Stimulated activated CD8-positive, alpha-beta memory T cell treated with anti-CD3 and anti-CD28 coated beads, Interleukin-4, amount 100 ng/mL, for 4 hours (primary cell): ENCODE measurements around the gene CST9.
"Not testable (repeated sequence)": the region's sequence is repeated elsewhere in the genome, so short reads cannot be mapped to it uniquely, and the experiment has no call there.

Experiments used
- DNase-seq, 2 donors: peaks; one replicate each; pipeline ENCODE4 v3.0.0-alpha.2; 2020; ENCODE audit warnings: low read depth in 2 of 2, low spot score in 1 of 2

CST9 gene

DNA sequence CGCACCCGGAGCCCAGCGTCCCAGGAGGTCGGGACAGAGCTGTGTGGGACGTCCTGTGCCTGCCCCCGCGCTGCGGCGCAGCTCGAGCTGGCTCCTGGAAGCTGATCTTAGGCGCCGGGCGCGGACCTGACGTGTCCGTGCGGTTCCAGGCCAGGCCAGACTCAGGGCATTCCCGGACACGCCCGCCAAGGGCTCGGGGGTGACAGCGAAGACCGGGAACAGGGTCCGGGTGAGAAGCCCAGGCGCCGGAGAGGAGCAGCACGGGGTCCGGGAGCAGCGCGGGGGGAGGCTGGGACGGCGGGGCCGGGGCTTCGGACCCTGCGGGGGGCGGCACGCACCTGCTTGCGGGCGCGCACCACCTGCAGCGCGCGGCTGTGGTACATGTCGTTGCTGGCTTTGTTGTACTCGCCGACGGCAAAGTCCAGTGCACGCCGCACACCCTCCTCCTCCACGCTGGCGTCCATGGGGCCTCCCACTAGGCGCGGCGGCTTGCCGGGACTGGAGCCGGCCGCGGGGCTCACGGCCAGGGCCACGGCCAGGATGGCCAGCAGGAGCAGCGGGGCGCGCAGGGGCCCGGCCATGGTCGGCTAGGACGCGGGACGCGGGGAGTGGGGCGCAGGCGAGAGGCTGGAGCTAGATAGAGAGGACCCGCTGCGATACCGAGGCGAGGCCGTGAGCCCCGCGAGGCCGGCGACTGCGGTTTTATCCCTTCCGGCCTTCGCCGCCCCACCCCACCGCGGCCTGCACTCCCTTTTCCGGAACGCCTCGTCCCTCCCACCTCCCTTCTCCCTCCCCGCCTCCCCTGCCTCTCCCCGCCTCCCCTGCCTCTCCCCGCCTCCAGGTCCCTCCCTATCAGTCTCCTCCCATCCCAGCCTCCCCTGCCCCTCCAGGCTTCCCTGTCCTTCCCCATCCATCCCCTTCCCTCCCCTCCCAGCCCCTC is 31.8 kb upstream of the CST9 start, which contains the start of gene CST3:
TSS of gene CST3 (minus strand) at position 674 of the 940 bp plus-strand sequence. CDS start at position 581, 93 bp downstream.
- DNase-seq, result no peak

DNA sequence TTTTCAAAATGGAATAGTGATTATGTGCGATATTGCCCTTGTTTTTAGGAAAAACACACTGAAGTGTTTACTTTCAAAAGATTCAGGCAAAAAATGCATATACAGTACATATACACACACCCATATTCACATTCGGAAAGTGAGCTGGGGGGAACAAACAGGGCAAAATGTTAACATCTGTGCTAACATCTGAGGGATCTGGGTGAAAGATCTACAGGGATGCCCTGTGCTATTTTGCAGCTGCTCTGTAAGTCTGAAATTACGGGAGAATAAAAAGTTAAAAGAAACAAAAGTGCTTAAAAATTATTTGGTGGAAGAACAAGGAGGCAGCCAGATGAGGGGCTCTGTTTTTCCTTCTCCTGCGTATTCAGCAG is 31.2 kb upstream of the CST9 start:
- no peak for DNase-seq

DNA sequence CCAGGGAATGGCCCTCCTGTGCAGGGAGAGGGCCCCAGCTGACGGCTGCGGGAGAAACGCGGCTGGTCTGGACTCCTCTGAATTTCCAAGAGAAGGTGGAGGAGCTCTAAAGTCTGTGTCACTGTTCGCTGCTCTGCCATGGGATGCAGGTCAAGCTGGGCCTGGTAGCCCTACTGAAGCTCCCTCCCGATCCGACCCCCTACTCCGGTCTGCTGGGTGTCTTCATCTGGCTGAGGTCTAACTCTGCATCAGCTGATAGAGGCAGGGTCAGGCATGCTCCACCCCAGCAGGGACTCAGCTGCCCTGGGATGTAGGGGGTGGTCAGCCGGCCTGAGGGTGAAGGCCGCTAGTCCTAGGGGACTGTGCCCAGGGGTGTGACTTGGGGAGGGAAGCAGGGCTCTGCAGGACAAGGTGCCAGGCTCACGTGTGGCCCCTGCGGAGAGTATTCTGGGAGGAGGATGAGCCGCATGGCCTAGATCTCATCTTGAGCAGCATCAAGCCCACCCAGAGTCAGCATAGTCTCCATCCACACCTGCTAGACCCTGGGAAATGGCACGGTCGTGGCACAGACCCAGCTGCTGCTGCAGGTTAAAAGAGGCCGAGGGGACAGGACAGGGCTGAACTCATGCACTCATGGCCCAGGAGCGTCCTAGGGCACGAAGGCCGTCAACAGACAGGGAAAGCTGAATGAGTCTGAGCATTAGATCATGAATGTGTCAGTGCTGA is 30.6 kb upstream of the CST9 start:
- DNase-seq, result no peak

DNA sequence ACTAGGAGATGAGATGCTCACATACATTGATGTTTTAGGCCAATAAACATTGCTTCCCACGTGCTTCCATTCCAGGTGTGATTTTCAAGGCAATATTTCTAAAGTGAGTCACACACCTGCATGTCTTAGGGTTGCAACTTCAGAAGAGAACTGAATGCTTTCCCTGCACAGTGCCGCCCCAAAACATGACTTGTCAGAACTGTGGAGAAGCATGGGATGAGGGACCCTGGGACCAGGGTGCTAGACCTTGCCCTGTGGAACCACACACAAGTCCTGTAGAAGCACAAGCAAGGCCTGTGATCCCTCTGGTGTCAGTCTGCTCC is 30.0 kb upstream of the CST9 start:
- DNase-seq, result not testable (repeated sequence)

DNA sequence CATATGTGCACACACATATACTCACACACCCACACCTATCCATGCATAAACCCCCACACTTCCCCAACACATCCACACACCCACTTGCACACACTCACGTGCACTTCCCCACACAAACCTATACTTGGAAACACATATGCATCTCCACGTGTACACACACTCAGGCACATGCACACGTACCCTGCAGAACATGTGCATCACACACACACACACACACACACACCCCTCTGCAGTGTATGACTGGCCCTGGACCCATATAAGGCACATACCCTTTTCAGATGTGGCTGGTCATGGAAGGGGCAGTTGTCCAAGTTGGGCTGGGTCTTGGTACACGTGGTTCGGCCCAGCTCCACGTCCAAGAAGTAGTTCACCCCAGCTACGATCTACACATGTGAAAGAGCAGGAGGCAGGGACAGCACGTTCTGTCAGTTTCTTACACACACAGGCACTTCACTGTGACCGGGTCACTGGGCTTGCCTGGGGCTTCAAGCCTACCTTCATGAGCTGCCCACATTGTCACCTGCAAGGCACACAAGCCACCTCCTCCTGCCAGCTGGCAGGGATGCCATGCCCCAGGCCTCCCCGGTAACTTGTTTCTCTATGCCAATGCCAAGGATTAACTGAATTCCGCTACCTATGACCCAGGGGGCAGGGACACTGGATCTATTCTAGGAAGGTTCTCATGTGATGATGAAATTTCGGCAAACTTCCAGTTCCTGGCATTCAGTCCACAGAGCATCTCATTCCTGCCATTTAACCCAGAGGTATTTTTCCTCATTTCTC is 29.5 kb upstream of the CST9 start:
- DNase-seq, result no peak

DNA sequence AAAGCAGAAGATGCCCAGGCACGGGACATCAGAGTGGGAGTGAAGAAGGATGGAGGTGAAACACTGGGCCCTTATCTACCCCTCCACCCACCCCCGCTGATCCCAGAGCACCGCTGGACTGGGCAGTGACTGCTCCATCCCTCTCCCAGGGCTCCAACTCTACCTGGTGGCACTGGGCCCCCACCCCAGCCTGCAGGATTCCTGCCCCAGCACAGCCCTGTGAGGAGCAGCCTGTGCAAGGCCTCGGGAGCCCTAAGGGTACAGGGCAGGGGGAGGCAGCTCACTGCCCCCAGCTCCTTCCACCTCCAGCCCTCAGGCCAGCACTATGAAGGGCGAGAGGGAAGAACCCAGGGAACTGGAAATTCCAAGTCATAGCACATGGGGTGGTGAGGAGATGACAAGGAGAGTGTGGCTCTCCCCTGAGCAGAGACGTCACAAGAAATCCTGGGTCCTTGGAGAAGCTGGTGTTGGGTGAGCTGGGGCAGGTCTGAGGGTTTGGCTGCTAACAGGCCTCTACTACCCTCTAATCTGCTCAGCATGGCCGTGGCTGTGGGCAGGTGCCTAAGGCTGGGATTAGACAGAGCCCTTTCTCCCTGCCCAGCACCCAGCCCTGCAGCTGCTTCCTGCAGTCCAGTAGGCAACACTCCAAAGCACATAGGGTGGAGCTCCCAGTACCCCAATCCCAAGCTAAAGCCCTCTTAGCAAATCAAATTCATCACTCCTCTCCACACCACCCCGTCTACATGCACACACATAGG is 28.5 kb upstream of the CST9 start:
- DNase-seq, result no peak

DNA sequence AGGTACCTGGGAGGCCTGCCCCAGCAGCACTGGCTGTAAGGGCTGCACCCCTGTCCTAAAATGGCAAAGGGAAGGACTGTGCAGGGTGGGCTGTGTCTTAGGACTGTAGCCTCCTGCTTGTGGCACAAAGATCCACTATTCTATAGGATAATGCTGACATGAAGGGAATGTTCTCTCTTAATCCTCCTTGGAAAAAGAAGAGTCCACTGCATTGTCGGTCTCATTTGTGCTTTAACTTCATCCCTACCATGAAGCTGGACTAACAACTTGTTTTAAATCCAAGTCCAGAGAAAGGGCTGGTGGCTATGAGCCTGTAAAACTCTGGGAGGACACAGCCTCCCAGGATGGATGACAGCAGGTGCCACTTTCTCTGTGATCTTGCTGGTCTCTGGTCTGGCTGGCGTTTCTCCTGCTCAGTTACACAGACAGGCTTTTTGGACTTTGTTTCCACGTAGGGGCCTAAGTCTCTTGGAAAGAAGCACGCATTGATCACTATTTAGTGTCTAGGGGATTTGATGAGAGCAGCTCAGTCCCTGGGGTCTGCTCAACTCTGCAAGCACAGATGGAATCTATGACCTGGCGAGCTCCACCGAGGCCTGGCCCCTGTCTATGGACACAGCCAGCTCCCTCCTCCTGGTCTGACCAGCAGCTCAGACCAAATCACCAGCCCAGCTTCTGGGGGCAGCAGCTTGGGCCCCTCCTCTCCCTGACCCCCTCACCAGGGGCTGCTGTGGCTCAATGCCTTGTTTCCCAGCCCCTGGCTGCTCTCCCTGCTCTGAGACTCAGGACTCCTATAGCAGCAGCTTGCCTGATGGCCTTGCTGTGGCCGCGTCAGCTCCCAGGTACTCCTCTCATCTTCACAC is 27.2 kb upstream of the CST9 start:
- no peak for DNase-seq

DNA sequence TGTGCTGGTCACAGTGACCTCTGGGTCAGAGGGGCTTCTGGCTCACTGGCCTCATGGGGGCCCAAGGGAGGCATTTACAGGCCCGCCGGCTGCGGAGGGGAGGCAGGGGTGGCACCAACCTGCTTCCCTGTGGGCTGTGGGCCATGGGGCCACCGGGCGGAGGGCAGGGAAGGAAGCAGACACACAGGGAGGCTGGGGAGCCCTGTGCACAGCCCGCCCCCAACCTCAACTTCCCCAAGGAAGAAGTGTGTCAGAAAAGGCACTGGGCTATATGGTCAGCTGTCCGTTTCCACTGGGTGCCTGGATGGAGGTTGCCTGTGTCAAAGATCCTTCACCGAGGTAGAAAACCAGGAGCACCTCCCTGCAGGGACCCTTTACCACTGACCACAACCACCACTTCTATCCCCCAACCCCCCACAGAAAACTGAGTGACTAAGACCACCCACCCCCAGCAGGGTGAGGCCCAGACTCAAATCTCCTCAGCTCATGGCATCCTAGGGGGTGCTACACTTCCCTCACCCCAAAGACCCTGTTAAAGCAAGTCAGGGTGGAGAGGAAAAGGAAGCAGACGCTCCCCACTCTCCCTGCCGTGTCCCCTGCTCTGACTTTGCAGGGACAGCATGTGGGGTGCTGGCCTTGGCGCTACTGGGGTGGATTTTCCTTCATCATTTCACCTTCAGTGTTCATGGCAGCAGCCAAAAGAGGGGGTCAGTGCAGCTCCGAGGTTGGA is 26.4 kb upstream of the CST9 start:
- DNase-seq, result no peak

DNA sequence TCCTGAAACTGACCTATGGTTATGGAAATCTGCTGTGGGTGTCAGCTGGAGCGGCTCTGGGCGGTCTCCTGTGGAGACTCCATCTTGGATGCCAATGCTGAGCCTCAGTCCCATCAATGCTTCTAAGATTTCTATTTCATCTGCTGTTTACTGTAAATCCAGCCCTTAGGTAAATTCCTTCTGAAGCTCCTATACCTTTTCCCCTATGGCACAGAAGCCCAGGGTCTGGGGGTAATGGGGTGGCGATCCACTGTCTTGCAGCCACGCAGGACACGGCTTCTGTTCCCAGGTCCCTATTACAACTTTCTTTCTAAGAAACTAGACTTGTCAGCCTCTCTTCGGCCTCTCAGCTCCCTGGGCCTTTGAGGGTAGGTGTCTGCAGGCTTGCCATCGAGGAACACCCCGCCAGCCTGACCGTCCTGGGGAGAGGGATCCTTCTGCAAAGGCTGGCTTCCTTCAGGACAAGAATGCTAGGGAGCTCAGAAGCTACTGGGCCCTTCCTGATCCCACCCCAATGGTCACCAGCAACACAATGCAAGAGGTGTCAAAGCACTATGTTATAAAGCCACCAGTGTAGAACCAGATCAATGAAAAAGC is 25.6 kb upstream of the CST9 start:
- no peak for DNase-seq

DNA sequence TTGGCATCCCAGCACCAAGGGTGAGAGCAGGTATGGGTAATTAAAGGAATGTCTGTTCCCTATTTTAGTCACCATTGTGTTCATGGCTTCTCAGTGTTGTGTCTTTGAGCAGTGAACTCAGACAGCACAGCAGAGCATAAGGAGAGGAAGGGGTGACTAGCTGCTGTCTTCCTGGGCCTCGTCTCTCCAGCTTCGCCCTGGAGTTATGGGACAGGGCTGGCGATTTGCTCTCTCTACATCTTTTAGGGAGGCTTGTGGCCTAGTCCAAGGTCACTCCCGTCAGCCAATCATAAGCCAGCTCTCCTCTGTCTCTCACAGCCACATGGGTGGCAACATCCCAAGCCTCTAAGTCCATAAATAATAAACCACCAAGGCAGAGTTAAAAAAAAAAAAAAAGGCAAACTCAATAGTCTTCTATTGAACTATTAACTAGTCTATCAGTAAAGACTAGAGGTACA is 24.7 kb upstream of the CST9 start:
- DNase-seq, result no peak

DNA sequence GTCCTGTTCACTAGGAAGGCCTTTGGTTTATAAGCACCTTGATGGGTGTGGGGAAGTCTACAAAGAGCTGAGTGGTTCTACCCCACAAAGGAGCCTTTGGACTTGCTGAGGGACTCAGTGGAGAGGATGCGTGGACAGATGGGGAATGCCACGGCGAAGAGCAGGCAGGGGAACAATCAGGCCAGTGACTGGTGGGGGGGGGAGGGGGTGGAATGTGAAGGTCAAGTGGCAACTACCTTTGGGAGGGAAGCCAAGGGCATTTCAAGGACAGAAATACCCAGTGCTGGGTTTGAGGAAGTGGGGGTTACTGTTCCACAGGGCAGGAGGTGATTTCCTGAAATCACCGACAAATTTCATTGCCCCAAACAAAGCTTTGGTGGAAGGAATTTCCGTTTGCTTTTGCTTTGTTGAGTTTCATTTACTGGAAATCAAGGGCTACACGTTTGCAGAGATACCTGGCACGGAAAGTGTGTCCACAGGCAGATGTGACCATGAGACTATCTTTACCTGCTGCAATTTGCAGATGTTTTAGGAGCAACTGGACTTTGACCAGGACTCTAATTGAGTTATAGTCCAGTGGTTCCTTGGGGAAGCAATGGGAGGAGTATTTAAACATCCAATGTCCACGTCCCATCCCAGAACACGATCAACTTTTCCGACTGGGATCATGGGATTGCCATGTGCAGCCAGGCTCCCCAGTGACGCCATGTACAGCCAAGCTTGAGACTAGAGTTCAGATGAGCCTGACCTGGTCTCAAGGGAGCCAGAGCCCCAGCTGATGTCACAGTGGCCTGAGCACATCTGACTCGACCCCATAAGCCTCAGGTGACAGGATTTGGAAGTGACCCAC is 24.1 kb upstream of the CST9 start:
- no peak for DNase-seq

DNA sequence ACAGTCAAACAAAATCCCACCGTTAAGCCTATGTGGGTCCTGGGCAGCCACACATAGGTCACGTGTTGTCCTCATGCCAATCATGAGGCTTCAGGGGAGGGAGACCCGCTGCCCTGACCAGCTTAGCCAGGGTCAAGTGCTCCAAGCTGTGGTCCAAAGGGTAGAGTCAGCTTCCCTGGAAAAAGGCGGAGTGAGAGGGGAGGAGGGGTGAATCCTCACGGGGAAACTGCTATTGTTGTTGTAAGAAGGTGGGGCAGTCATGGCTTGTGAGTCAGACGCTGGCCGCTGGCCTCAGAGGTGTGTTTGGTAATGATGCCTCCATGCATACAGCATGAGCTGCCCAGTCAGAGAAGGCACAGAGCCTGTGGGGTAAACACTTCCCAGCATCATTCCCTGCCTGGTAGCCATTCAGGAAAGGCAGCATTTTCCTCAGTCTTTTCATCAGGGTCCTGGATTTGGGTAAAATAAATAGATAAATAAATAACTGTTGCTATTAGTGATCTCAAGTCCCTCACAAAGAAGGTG is 23.4 kb upstream of the CST9 start:
- no peak for DNase-seq

DNA sequence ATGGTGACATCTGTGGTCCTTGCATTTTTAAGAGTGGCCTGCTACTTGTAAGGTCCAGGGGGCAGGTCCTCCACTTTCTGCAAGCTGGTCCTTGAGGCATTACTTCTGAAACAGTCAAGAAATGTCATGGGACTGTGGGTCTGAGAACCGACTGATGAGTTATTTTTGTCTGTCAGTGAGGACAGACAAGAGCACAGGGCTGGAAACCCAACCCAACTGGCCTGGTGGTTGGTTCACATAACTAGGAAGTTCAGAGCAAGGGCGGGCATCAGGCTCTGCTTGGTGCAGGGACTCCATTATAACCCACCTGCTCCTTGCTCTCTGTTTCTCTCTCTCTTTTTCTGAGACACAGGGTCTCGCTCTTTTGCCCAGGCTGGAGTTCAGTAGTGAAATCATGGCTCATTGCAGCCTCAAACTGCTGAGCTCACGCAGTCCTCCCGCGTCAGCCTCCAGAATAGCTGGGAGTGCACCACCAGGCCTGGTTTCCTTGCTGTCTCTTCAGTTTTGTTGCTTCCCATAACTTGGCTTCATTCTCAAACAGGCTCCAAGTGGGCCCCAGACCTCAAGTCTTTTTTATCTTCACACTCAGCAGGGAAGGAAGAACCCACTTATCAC is 22.8 kb upstream of the CST9 start:
- no peak for DNase-seq

DNA sequence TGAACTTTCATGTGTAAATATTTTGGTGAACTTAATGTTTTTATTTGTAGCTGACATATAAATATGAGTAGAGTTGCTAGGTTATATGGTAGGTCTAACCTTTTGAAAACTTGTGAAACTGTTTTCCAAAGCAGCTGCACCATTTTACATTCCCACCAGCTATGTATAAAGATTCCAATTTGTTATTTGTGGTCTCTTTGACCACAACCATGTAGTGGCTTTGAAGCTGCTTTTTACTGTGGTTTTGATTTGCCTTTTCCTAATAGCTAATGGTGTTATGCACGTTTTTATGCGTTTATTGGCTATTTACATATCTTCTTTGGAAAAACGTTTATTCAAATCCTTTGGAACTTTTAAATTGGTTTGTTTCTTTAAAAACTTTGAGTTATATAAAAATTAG is 21.8 kb upstream of the CST9 start:
- no peak for DNase-seq

DNA sequence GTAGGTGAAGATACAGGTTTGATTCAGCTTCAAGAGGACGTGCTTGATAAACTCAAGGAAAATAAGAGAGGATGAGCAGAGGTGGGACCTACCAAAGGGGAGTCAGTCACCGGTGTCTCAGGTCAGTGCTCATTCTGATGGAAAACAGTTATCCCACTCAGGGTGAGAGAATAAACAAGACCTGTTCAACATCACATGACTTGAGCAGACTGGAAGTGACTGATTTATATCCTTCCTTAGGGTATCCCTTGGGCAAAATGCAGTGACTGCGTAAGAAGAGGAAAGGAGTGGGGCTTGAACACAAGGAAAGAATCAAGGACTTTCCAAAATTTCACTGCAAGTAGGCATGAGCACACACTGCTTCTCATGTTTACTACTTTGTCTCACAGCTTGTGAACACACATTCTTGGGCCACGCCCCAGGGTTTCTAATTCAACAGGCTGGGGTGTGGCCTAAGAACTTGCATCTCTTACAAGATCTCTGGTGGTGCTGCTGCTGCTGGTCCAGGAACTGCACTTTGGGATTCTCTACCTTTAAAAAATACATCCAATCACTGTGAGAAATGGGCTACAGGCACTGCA is 20.4 kb upstream of the CST9 start:
- DNase-seq, result no peak

DNA sequence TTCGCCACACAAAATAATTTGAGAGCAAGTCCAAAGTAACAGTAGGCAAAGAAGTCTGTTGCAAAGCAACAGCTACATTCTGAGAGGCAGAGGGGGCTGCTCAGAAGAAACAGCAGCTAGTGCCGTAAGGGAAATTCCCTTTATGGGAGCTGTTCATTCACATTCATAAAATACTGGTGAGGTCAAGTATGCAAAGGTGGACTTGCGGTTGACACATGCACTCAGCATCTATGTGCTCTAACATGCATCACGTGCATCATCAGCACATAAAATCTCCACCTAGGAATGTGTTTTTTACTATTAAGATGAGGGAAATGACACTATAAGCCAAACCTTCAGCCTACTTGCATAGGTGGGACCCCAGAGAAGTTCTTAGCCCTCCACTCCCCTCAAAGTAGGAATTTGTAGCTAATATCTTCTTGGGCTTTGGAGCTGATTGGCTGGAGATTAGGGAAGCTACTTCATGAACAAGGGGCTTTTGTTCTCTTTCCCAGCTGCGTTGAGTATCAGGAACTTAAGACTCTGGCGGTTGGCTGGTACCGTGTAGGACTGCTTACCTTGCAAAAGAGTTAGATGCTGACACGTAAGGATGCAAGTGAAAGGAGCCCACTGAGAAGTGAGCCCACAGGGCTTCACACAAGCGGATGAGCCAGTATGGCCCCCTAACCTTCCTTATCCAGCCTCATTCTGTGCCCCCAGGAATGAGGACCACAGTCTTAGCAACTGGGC is 19.7 kb upstream of the CST9 start:
- DNase-seq, result no peak
